Esophagus (tissue), 2 donors: ENCODE data around the gene SLC39A13. TPM values are rescaled to one million over a fixed set of nuclear protein-coding genes. Genes with fewer than 3 reads are reported as not detected.
A peak's percentile ranks its signal among the peaks of the same experiment; 100 is the strongest.

Source experiments
- H3K27ac ChIP-seq, 2 donors: one replicate each; pipeline ENCODE4 v1.5.1; 2013; ENCODE audit warnings: low read depth in 2 of 2, mild to moderate bottlenecking in 2 of 2, inconsistent platforms in 1 of 2, low read length in 1 of 2, moderate library complexity in 1 of 2
- H3K27me3 ChIP-seq, 2 donors: one replicate each; pipeline ENCODE4 v1.6.1; 2013; ENCODE audit warnings: low read length in 2 of 2, control low read depth in 1 of 2, mild to moderate bottlenecking in 1 of 2; ENCODE audit not compliant: insufficient read depth in 2 of 2, control insufficient read depth in 1 of 2
- H3K36me3 ChIP-seq, 2 donors: one replicate each; pipeline ENCODE4 v1.6.1; 2013; ENCODE audit warnings: low read length in 1 of 2; ENCODE audit not compliant: control insufficient read depth in 2 of 2, insufficient read depth in 2 of 2
- H3K4me1 ChIP-seq, 2 donors: one replicate each; pipeline ENCODE4 v1.6.1; 2013; ENCODE audit warnings: low read length in 1 of 2; ENCODE audit not compliant: control insufficient read depth in 2 of 2, insufficient read depth in 2 of 2
- H3K4me3 ChIP-seq, 2 donors: one replicate each; pipeline ENCODE4 v1.5.1; 2013; ENCODE audit warnings: low read length in 2 of 2, mild to moderate bottlenecking in 2 of 2, low read depth in 1 of 2, moderate library complexity in 1 of 2
- H3K9me3 ChIP-seq, 2 donors: one replicate each; pipeline ENCODE4 v1.6.1; 2013; ENCODE audit warnings: mild to moderate bottlenecking in 2 of 2, low read depth in 1 of 2, low read length in 1 of 2, moderate library complexity in 1 of 2; ENCODE audit not compliant: control insufficient read depth in 2 of 2, insufficient read depth in 1 of 2
- WGBS, 2 donors: extraction: QIAGEN DNeasy Blood & Tissue Kit; methylation state at CpG; one replicate each; pipeline ENCODE4 v1.1.7; 2013; 5-methylcytosine and 5-hydroxymethylcytosine counted together
- polyA plus RNA-seq, 2 donors: library from polyadenylated mRNA; stranded (reverse); fragments of 200-250 nt; gene quantifications; one replicate each; pipeline ENCODE4 v1.2.3, GENCODE V29; 2013
- donor health status: healthy with polysubstance abuse.
- donor health status: Bipolar disorder and iron deficiency.

The SLC39A13 gene
- polyA plus RNA-seq, 2 donors: 14.3 to 21.1 TPM

DNA sequence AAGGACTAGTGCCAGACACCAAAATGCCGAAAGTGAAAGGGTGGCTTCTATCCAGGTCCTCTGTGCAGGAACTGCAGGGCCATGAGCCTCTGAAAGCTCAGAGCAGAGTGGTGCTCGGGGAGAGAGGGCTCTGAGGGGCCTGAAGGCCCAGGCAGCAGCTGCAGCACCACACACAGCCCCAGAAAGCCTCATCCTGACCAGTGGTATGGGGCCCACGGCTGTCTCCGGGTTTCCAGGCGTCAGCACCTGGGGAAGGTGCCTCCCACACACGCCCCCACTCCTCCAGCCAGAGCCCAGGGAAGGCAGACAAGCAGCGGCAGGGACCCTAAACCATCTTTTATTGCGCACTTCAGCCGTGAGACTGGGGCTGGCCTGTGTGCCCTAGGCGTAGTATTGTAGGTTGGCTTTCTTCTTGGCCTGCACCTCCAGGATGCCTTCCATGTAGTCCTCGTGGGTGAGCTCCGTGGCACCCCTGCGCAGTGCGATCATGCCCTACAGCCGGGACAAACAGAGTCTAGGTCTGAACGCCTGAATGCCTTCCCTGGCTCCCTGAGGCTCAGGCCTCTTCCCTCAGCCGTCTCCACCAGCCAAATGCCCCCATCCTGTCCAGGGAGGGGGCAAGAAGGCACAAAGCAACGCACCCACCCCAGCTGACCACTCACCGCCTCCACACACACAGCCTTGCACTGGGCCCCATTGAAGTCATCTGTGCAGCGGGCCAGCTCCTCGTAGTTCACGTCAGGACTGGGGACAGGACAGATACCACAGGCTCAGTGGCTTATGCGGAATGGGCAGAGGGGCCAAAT lies 10.3 kb downstream of the SLC39A13 start:
- no peaks in the 10 kb centered on the region for H3K9me3 ChIP-seq
- H3K4me1 ChIP-seq: peaks cover 5 to 11% of the 10 kb centered on the region in 2 donors
- 68% methylated on average over 23 of the region's 23 CpGs for WGBS, 2 donors
- no peak overlapping the region for H3K4me3 ChIP-seq
- H3K36me3 ChIP-seq: peaks cover 13 to 39% of the 10 kb centered on the region in 2 donors
- no peak overlapping the region for H3K27ac ChIP-seq
- no peaks in the 10 kb centered on the region for H3K27me3 ChIP-seq

- H3K27ac ChIP-seq: peak overlapping the region; percentile 79 to 93
- H3K4me1 ChIP-seq: peaks cover 7% of the 10 kb centered on the region in 2 donors
- H3K27me3 ChIP-seq: no peaks in the 10 kb centered on the region
- no peaks in the 10 kb centered on the region for H3K9me3 ChIP-seq
- H3K36me3 ChIP-seq: peaks cover 10 to 23% of the 10 kb centered on the region in 2 donors
- 0 to 1% methylated on average over 14 of the region's 14 CpGs for WGBS, 2 donors
- H3K4me3 ChIP-seq: peak overlapping the region; percentile 91 to 92
Measured at GRCh38 chr11:47425611-47426010, 17.2 kb downstream of the SLC39A13 start.

DNA sequence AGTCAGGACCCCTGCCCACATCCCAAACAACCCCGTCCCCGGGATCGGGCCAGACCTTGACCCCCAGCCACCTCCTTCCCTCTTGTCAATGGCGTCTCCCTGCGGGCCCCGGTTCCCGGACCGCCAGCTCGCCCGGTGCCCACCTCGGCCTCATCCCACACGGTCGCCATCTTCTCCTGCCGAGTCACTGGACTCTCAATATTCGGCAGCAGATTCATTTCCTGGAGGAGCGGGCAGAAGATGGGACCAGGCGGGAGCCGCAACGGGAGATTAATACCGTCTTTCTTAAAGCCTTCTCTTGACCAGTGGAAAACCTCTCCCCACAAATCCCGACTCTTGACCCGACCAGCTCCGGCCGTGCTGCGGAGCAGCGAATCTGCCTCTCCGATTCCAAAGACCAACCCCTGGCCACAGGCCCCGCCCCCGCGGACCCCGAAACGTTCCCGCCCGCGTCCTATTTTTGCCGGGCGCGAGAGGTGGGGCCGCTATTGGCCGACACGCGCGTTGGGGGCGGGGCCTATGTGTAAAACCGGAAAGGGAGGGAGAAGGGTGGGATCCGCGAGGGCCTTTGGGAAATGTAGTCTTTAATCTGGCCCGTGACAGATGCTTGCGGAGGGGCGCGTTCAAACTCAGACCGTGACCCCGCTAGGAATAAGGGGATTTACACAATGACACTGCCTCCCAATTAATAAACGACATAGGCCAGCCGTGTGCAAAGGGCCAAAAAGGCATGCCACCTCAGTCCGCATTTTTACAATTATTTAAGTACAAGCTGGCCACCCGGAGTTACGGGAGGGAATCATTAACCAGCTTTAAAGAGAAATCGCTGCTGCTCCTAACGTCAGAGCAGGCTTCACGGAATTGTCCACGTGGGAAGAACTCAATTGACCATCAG lies 17.9 kb downstream of the SLC39A13 start, which contains the start of gene PSMC3:
Gene PSMC3, minus strand, starts transcription at position 378 of the 895 bp plus-strand sequence. Its CDS starts 160 bp downstream, at position 218.
- Histone ChIP-seq H3K4me1 (peaks cover 7% of the 10 kb centered on the region in 2 donors), H3K9me3 (no peaks in the 10 kb centered on the region), H3K27me3 (no peaks in the 10 kb centered on the region), H3K27ac (peak within 1 kb of the TSS; percentile 85 to 93), H3K36me3 (peaks cover 8 to 18% of the 10 kb centered on the region in 2 donors), H3K4me3 (peak within 1 kb of the TSS; percentile 91 to 92)
- WGBS, 2 donors: 0% methylated on average over 62 of the region's 62 CpGs

DNA sequence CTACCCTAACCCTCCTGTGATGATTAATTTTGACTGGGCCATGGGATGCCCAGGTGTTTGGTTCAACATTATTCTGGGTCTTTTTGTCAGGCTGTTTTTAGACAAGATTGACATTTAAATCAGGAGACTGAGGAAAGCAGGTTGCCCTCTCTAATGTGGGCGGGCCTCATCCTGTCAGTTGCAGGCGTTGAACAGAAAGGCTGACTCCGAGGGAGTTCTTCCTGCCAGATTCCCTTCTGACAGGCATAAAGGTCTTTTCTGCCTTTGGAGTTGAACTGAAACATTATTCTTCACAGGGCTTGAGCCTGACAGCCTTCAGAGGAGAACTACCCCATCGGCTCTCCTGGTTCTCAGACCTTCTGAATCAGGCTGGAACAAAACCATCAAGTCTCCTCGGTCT lies 22.1 kb downstream of the SLC39A13 start:
- no peaks in the 10 kb centered on the region for H3K27me3 ChIP-seq
- H3K4me3 ChIP-seq: no peak overlapping the region
- H3K27ac ChIP-seq: no peak overlapping the region
- no peaks in the 10 kb centered on the region for H3K36me3 ChIP-seq
- WGBS, 2 donors: 67 to 69% methylated on average over 5 of the region's 5 CpGs
- H3K4me1 ChIP-seq: no peaks in the 10 kb centered on the region
- H3K9me3 ChIP-seq: no peaks in the 10 kb centered on the region

DNA sequence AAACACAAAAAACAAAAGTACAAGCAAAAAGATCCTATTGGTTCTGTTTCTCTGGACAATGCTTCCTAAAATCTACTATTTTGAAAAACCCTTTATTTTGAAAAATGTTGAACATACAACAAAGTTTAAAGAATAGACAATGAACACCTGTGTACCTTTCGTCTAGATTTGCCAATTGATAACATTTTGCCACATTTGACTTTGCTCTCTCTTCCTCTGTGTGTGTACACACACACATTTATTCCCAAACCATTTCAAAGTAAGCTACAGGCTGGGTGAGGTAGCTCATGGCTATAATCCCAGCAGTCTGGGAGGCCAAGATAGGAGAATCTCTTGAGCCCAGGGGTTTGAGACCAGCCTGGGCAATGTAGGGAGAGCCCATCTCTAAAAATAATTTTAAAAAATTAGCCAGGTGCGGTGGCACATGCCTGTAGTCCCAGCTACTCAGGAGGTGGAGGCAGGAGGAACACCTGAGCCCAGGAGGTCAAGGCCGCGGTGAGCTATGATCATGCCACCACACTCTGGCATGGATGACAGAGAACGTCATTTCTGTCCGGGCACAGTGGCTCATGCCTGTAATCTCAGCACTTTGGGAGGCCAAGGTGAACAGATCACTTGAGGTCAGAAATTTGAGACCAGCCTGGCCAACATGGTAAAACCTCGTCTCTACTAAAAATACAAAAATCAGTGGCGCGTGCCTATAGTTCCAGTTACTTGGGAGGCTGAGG lies 23.1 kb downstream of the SLC39A13 start:
- Histone ChIP-seq H3K4me1 (no peaks in the 10 kb centered on the region), H3K27me3 (no peaks in the 10 kb centered on the region), H3K27ac (no peak overlapping the region), H3K9me3 (no peaks in the 10 kb centered on the region), H3K36me3 (no peaks in the 10 kb centered on the region), H3K4me3 (no peak overlapping the region)
- WGBS, 2 donors: 91 to 94% methylated on average over 9 of the region's 9 CpGs

DNA sequence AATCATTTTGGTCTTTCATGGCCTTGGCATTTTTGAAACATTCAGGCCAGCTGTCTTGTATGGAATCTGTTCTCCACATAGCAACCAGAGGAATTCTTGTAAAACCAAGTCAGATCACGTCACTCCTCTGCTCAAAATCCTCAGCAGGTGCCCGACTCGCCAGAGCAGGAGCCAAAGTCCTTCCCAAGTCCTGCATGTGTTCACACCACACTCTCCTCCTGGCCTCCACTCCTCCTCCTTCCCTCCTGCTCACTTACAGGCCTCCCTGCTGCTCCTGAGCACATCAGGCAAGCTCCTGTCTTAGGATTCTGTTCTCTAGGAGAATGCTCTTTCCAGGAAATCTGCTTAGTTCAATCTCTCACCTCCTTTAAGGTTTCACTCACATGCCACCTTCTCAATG lies 24.8 kb downstream of the SLC39A13 start:
- no peaks in the 10 kb centered on the region for H3K9me3 ChIP-seq
- H3K4me1 ChIP-seq: no peaks in the 10 kb centered on the region
- H3K27me3 ChIP-seq: no peaks in the 10 kb centered on the region
- H3K36me3 ChIP-seq: no peaks in the 10 kb centered on the region
- H3K4me3 ChIP-seq: no peak overlapping the region
- 47 to 64% methylated on average over 3 of the region's 3 CpGs for WGBS, 2 donors
- H3K27ac ChIP-seq: no peak overlapping the region

GRCh38 chr11:47434011-47434786 lies 25.8 kb downstream of the SLC39A13 start:
- 82 to 83% methylated on average over 7 of the region's 7 CpGs for WGBS, 2 donors
- no peak overlapping the region for H3K27ac ChIP-seq

GRCh38 chr11:47435687-47436086 lies 27.3 kb downstream of the SLC39A13 start:
- Histone ChIP-seq H3K4me1 (no peaks in the 10 kb centered on the region), H3K4me3 (no peak overlapping the region), H3K9me3 (no peaks in the 10 kb centered on the region), H3K27ac (no peak overlapping the region), H3K27me3 (no peaks in the 10 kb centered on the region), H3K36me3 (no peaks in the 10 kb centered on the region)
- WGBS, 2 donors: 92 to 96% methylated on average over 3 of the region's 3 CpGs

More at GRCh38 chr11:47434011-47434786, 25.8 kb downstream of the SLC39A13 start:
- Histone ChIP-seq H3K36me3 (no peaks in the 10 kb centered on the region), H3K4me1 (no peaks in the 10 kb centered on the region), H3K4me3 (no peak overlapping the region), H3K9me3 (no peaks in the 10 kb centered on the region), H3K27me3 (no peaks in the 10 kb centered on the region)
